Measurements from ENCODE around the gene OR5A1.
"Not testable (repeated sequence)": the region's sequence is repeated elsewhere in the genome, so short reads cannot be mapped to it uniquely, and the experiment has no call there.

The OR5A1 gene
- 0 reads per million in 2 donors for total RNA-seq

GRCh38 chr11:59436169-59436568 lies at the start of gene OR5A1:
Gene OR5A1 (plus strand): TSS chr11:59436469. CDS start chr11:59443169, 6,700 bp downstream.
- no peak for DNase-seq

GRCh38 chr11:59394186-59394585 lies 42.1 kb upstream of the OR5A1 start:
- DNase-seq, result no peak

- DNase-seq, result no peak
These were observed 35.6 kb upstream of the OR5A1 start for GRCh38 chr11:59400461-59401261.

DNA sequence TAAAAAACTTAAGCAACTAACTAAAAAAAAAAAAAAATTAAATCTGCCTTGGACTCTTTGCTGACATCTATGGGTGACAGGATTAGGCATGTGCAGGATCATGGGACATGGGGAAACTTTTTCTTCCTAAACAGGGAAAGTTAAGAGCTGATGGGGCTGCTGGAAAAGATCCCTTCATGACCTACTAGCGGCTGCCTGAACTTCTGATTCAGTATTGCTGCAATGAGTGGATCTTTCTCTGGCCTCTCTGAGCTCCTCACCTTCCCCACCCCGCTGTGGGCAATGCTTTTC lies 35.1 kb upstream of the OR5A1 start:
- no peak for DNase-seq

DNA sequence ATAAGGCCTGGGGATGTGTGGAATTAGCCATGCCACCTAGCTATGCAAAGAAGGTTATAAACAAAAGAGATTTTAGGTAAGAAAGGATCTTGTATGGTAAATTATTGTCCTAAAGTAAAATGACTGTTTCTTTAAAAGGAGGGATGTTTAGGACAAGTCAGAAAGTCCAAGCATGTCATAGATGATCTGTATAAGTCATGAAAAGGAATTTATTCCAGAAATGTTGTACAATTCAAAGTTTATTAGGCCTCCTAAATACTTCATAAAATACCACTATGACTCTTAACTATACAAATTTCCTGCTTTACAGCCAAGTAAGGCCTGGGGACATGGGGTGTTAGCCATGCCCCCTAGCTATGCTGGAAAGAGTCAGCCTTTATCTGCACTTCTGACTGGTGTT lies 32.7 kb upstream of the OR5A1 start:
- no peak for DNase-seq

GRCh38 chr11:59413646-59414045 lies 22.6 kb upstream of the OR5A1 start:
- no peak for DNase-seq

- no peak for DNase-seq
These were observed 21.2 kb upstream of the OR5A1 start for GRCh38 chr11:59415111-59415510.

DNA sequence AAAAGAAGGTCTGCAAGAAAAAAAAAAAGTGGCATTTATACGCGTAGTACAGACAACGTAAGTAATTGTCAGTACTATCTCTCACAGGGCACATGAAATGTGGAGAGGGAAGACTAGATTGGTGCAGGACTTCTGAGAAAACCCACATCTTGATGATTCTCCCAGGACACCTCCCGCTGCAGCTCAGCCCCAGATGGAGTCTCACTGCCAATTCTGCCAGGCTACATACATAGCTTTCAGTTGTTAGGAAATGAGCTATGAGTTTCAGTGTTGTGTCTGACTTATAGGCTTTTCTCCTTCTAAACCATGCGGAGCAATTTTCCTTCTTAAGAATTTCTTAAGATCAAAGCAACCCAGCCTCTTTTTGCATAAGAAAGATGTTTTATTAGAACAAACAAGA lies 19.7 kb upstream of the OR5A1 start:
- DNase-seq, result no peak

GRCh38 chr11:59417023-59417422 lies 19.2 kb upstream of the OR5A1 start:
- DNase-seq, result no peak

DNA sequence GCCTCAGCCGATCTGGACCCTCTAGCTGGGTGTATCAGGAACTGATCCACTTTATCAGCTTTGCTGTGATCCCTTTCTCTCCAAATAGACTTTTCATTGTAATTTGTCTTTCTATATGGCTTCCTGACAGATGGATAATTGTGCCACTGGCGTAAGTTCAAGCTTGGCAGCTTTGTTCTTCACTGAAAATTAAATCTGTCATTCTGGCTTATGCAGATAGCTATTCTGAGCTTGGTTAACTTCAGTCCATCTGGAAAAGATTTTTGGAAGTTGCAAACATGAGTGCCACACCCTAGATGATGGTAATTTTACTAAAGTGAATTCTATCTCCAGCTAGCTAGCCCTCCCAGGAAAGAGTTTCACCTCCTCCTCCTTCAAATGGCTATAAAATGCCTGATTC lies 18.1 kb upstream of the OR5A1 start:
- DNase-seq, result no peak

DNA sequence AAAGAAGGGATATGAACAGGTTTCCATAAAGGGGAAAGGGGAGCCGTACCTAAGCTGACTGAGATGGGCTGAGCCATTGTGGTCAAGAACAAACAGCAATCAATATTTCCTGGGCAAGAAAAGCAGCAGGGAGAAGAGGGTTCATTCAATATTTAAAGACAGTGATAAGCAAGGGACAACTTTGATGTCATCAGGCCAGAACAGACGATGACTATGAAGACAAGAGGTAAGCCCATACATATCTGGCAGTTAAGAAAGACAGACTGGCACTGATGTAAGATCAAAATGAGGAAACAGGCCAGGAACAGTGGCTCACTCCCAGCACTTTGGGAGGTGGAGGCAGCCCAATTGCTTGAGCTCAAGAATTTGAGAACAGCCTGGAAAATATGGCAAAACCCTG lies 12.4 kb upstream of the OR5A1 start:
- DNase-seq, result no peak

GRCh38 chr11:59425131-59425530 lies 11.1 kb upstream of the OR5A1 start:
- no peak for DNase-seq

- no peak for DNase-seq
These were observed 9.8 kb upstream of the OR5A1 start, which contains the start of gene OR5A2 for GRCh38 chr11:59426361-59427067. Gene OR5A2 (minus strand): TSS chr11:59426413. CDS start chr11:59422953, 3,460 bp downstream.

DNA sequence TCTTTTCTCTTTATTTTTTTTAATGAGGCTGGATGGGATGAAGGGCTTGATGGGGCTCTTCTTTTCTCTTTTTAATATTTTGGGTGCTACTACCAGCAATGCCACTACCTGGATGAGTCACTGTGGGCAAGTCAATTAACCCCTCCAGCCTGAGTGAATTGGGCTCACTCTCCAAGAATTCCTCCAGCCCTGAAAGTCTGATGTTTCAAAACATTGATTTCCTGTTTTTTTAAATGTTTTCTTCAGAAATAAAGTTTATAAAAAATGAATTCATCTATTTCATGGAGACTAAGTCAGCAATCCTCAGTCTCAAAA lies 9.2 kb upstream of the OR5A1 start:
- DNase-seq, result no peak

- no peak for DNase-seq
These were observed 6.2 kb upstream of the OR5A1 start for GRCh38 chr11:59429924-59430516.

- no peak for DNase-seq
These were observed 1.5 kb downstream of the OR5A1 start for GRCh38 chr11:59437770-59438169.

GRCh38 chr11:59445624-59446023 lies 9.4 kb downstream of the OR5A1 start:
- DNase-seq, result not testable (repeated sequence)

GRCh38 chr11:59448484-59448883 lies 12.2 kb downstream of the OR5A1 start:
- DNase-seq, result no peak

DNA sequence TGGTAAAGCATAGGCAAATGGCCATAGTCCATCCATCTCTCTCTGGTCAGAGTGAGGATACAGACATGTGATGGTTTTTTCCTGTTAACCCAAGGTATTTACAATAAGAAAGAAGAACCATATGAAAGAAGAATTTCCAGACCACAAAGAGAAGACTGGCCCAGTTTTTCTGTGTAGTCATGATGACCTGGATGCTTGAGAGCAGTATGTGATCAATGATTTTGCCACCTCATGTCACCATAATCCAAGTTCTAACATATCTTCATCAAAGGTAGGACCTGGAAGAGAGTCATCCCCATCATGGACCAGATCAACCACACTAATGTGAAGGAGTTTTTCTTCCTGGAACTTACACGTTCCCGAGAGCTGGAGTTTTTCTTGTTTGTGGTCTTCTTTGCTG lies 20.4 kb downstream of the OR5A1 start, which contains the start of gene OR4D6:
TSS of gene OR4D6 (plus strand) at position 301 of the 400 bp plus-strand sequence. CDS start at position 301, 0 bp downstream.
- no peak for DNase-seq

- DNase-seq, result no peak
These were observed 23.6 kb downstream of the OR5A1 start for GRCh38 chr11:59459916-59460315.

- DNase-seq, result no peak
These were observed 26.9 kb downstream of the OR5A1 start for GRCh38 chr11:59463190-59463641.

DNA sequence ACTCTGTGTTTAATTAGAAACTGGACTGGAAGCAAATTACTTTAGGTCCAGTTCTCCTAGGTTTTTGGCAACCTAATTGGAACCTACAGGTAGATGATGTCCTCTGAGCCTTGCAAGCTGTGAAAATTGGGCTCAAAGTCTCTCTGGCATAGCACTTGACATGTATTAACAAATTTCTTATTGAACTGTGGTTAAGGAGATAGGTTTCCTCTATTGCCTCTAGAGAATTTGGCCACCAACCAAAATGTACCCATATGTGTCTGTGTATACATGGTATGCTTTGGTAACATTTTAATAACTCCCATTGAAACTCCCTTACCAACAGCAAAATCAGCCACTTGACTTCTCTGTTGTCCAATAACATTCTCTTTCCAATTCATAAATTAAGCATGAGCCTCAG lies 36.7 kb downstream of the OR5A1 start, which contains the start of gene OR4D10:
TSS of gene OR4D10 (plus strand) at position 301 of the 400 bp plus-strand sequence. CDS start 4,115 bp downstream, outside the sequence.
- no peak for DNase-seq

- DNase-seq, result no peak
These were observed 38.9 kb downstream of the OR5A1 start for GRCh38 chr11:59475176-59475575.

DNA sequence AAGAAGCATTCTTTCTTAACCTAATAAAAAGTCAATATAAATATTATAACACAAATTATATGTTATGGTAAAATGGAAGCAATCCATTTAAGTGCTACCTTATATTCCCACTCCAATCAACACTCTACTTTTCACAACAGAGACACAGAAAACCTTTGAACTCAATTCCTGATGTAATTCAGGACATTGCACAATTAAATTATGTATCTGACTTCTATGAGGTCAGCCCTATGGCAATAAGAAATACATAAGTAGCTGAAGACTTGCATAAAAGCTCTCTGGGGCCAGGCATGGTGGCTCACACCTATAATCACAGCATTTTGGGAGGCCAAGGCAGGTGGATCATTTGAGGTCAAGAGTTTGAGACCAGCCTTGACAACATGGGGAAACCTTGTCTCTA lies 43.6 kb downstream of the OR5A1 start:
- DNase-seq, result no peak

All from activated gamma-delta T cell (primary cell).